ENCODE results near the gene MAOB.

The MAOB gene

GRCh38 chrX:43785930-43786591 is 96.2 kb downstream of the MAOB start:
- H3K9me3 ChIP-seq (ENCODE audit: control insufficient read depth, insufficient read depth, low read length), result no peaks in the 10 kb centered on the region
- DNase-seq (ENCODE audit: low read depth, low spot score), result no peak
- no peak overlapping the region for H3K4me3 ChIP-seq (ENCODE audit: low read length)
- H3K4me1 ChIP-seq (ENCODE audit: control insufficient read depth, insufficient read depth, low read length), result no peaks in the 10 kb centered on the region
- no peak overlapping the region for H3K27ac ChIP-seq (ENCODE audit: low read length)
- H3K27me3 ChIP-seq (ENCODE audit: control insufficient read depth, insufficient read depth, low read length), result no peaks in the 10 kb centered on the region
- no CpG with 5 or more reads among the region's 5 CpGs for WGBS (ENCODE audit: insufficient coverage, insufficient read length)
- H3K36me3 ChIP-seq (ENCODE audit: control insufficient read depth, insufficient read depth, low read length), result no peaks in the 10 kb centered on the region

DNA sequence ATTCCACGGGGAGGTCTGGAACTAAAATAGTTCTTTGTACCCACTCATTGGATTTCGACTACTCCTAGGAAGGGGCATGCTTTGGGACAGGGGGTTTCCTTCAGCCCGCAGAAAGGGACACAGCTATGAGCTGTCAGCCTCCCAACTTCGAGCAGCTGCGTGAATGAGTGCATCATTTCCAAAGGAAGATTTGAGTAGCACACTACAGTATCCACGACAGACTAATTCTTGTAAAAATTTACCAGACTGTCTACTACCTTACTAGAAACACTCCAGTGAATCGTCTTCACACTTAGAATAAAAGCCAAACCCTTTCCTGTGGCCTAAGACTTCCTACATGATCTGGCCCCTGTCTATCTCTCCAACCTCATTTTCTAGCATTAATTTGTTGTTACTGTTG is 124.2 kb downstream of the MAOB start:
- no peaks in the 10 kb centered on the region for H3K27me3 ChIP-seq (ENCODE audit: control insufficient read depth, insufficient read depth, low read length)
- DNase-seq (ENCODE audit: low read depth, low spot score), result no peak
- no peak overlapping the region for H3K4me3 ChIP-seq (ENCODE audit: low read length)
- H3K27ac ChIP-seq (ENCODE audit: low read length), result no peak overlapping the region
- no peaks in the 10 kb centered on the region for H3K36me3 ChIP-seq (ENCODE audit: control insufficient read depth, insufficient read depth, low read length)
- WGBS (ENCODE audit: insufficient coverage, insufficient read length), result no CpG with 5 or more reads among the region's 7 CpGs
- H3K4me1 ChIP-seq (ENCODE audit: control insufficient read depth, insufficient read depth, low read length), result no peaks in the 10 kb centered on the region
- no peaks in the 10 kb centered on the region for H3K9me3 ChIP-seq (ENCODE audit: control insufficient read depth, insufficient read depth, low read length)

DNA sequence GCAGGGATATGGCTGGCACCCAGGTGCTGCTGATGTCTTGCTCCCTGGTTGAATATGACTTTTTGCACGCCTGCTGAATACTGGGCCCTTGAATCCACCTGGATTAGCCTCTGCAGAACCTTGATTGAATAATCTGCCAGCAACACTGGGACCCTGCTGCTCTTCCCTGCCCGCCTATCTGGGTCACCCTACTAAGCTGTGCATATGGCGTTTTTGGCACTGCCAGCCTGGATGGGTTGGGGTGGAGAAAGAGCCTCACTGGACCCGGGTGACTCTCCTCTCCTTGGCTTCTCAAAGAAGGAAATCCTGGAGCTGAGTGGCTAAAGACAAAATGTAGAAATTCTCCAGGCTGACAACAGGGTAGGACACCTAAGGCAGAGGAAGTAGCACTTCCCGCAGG is 126.2 kb downstream of the MAOB start:
- WGBS (ENCODE audit: insufficient coverage, insufficient read length), result no CpG with 5 or more reads among the region's 5 CpGs
- Histone ChIP-seq H3K36me3 (ENCODE audit: control insufficient read depth, insufficient read depth, low read length) (no peaks in the 10 kb centered on the region), H3K27ac (ENCODE audit: low read length) (no peak overlapping the region), H3K27me3 (ENCODE audit: control insufficient read depth, insufficient read depth, low read length) (no peaks in the 10 kb centered on the region), H3K9me3 (ENCODE audit: control insufficient read depth, insufficient read depth, low read length) (no peaks in the 10 kb centered on the region), H3K4me1 (ENCODE audit: control insufficient read depth, insufficient read depth, low read length) (no peaks in the 10 kb centered on the region), H3K4me3 (ENCODE audit: low read length) (no peak overlapping the region)
- DNase-seq (ENCODE audit: low read depth, low spot score), result no peak

DNA sequence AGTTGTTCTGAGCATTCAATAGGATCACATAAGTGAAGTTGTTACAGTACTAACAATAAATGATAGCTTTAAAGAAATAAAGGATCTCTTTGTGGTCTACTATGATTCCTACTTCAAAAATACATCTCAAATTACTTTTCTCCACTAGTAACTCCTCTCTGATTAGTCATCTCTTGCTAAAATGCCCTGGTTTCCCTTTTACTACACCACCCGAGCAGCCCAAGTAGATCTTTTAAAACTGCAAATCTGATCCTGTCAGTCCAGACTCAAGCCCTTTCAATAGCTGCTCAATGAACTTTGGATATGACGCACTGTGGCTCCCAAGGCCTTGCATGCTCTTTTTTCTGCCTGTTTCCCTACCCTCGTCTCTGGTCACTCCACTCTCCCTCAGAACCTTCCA is 128.6 kb downstream of the MAOB start:
- DNase-seq (ENCODE audit: low read depth, low spot score), result no peak
- Histone ChIP-seq H3K36me3 (ENCODE audit: control insufficient read depth, insufficient read depth, low read length) (no peaks in the 10 kb centered on the region), H3K27ac (ENCODE audit: low read length) (no peak overlapping the region), H3K4me3 (ENCODE audit: low read length) (no peak overlapping the region), H3K9me3 (ENCODE audit: control insufficient read depth, insufficient read depth, low read length) (no peaks in the 10 kb centered on the region), H3K4me1 (ENCODE audit: control insufficient read depth, insufficient read depth, low read length) (no peaks in the 10 kb centered on the region), H3K27me3 (ENCODE audit: control insufficient read depth, insufficient read depth, low read length) (no peaks in the 10 kb centered on the region)
- WGBS (ENCODE audit: insufficient coverage, insufficient read length), result no CpG with 5 or more reads among the region's 3 CpGs

GRCh38 chrX:43750248-43750676 is 132.0 kb downstream of the MAOB start:
- Histone ChIP-seq H3K9me3 (ENCODE audit: control insufficient read depth, insufficient read depth, low read length) (no peaks in the 10 kb centered on the region), H3K4me3 (ENCODE audit: low read length) (no peak overlapping the region), H3K4me1 (ENCODE audit: control insufficient read depth, insufficient read depth, low read length) (no peaks in the 10 kb centered on the region), H3K36me3 (ENCODE audit: control insufficient read depth, insufficient read depth, low read length) (no peaks in the 10 kb centered on the region), H3K27ac (ENCODE audit: low read length) (no peak overlapping the region), H3K27me3 (ENCODE audit: control insufficient read depth, insufficient read depth, low read length) (no peaks in the 10 kb centered on the region)
- no peak for DNase-seq (ENCODE audit: low read depth, low spot score)
- WGBS (ENCODE audit: insufficient coverage, insufficient read length), result no CpG with 5 or more reads among the region's 6 CpGs

GRCh38 chrX:43747476-43747875 is 134.8 kb downstream of the MAOB start:
- DNase-seq (ENCODE audit: low read depth, low spot score), result no peak
- Histone ChIP-seq H3K4me1 (ENCODE audit: control insufficient read depth, insufficient read depth, low read length) (no peaks in the 10 kb centered on the region), H3K27ac (ENCODE audit: low read length) (no peak overlapping the region), H3K4me3 (ENCODE audit: low read length) (no peak overlapping the region), H3K27me3 (ENCODE audit: control insufficient read depth, insufficient read depth, low read length) (no peaks in the 10 kb centered on the region), H3K9me3 (ENCODE audit: control insufficient read depth, insufficient read depth, low read length) (no peaks in the 10 kb centered on the region), H3K36me3 (ENCODE audit: control insufficient read depth, insufficient read depth, low read length) (no peaks in the 10 kb centered on the region)
- WGBS (ENCODE audit: insufficient coverage, insufficient read length), result no CpG with 5 or more reads among the region's 2 CpGs

DNA sequence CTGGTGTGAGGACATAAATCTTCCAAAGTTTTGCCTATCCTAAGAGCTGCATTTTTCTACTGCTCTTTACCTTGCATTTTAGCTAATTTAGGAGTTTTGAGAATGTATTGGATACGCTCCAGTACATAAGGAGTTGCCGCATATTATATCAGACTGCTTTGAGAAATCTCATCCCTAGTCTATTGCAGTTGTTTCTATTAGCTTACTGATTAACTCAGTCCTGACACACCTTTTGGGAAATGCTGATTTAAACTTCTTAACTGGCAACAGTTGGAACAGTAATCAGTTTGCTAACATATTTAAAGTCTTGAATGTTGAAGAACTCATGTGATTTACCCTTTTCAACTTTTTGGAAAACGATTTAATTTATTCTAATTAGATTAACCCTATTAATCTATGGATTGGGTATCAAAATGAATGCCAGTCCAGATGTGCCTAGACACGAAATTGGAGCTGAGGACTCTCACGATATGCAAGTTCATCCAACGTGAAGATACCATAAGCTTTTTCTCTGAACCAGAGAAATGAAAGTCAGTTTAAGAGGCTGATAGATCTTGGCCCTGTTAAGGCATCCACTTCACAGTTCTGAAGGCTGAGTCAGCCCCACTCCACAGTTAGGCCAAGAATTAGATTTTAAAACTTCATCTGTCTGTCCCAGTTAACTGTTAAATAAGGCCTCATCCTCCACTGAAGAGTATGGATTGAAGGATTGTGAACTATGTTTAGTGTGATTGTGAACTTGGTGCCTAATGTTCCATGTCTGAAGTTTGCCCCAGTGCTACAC is 136.1 kb downstream of the MAOB start:
- Histone ChIP-seq H3K4me3 (ENCODE audit: low read length) (no peak overlapping the region), H3K27me3 (ENCODE audit: control insufficient read depth, insufficient read depth, low read length) (no peaks in the 10 kb centered on the region), H3K27ac (ENCODE audit: low read length) (no peak overlapping the region), H3K4me1 (ENCODE audit: control insufficient read depth, insufficient read depth, low read length) (no peaks in the 10 kb centered on the region), H3K36me3 (ENCODE audit: control insufficient read depth, insufficient read depth, low read length) (no peaks in the 10 kb centered on the region), H3K9me3 (ENCODE audit: control insufficient read depth, insufficient read depth, low read length) (no peaks in the 10 kb centered on the region)
- DNase-seq (ENCODE audit: low read depth, low spot score), result no peak
- WGBS (ENCODE audit: insufficient coverage, insufficient read length), result no CpG with 5 or more reads among the region's 6 CpGs

DNA sequence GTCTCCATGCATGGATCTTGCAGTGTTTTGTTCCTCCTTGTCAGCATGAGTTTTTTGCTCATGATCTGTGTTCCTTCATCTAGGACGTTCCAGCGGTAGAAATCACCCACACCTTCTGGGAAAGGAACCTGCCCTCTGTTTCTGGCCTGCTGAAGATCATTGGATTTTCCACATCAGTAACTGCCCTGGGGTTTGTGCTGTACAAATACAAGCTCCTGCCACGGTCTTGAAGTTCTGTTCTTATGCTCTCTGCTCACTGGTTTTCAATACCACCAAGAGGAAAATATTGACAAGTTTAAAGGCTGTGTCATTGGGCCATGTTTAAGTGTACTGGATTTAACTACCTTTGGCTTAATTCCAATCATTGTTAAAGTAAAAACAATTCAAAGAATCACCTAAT is 138.0 kb downstream of the MAOB start:
- Histone ChIP-seq H3K4me3 (ENCODE audit: low read length) (no peak overlapping the region), H3K36me3 (ENCODE audit: control insufficient read depth, insufficient read depth, low read length) (no peaks in the 10 kb centered on the region), H3K27ac (ENCODE audit: low read length) (no peak overlapping the region), H3K27me3 (ENCODE audit: control insufficient read depth, insufficient read depth, low read length) (no peaks in the 10 kb centered on the region), H3K4me1 (ENCODE audit: control insufficient read depth, insufficient read depth, low read length) (no peaks in the 10 kb centered on the region), H3K9me3 (ENCODE audit: control insufficient read depth, insufficient read depth, low read length) (no peaks in the 10 kb centered on the region)
- no CpG with 5 or more reads among the region's 3 CpGs for WGBS (ENCODE audit: insufficient coverage, insufficient read length)
- no peak for DNase-seq (ENCODE audit: low read depth, low spot score)

GRCh38 chrX:43743100-43743822 is 139.0 kb downstream of the MAOB start:
- WGBS (ENCODE audit: insufficient coverage, insufficient read length), result no CpG with 5 or more reads among the region's 5 CpGs

GRCh38 chrX:43741843-43742573 is 140.2 kb downstream of the MAOB start:
- Histone ChIP-seq H3K27me3 (ENCODE audit: control insufficient read depth, insufficient read depth, low read length) (no peaks in the 10 kb centered on the region), H3K4me1 (ENCODE audit: control insufficient read depth, insufficient read depth, low read length) (no peaks in the 10 kb centered on the region), H3K36me3 (ENCODE audit: control insufficient read depth, insufficient read depth, low read length) (no peaks in the 10 kb centered on the region), H3K9me3 (ENCODE audit: control insufficient read depth, insufficient read depth, low read length) (no peaks in the 10 kb centered on the region), H3K27ac (ENCODE audit: low read length) (no peak overlapping the region), H3K4me3 (ENCODE audit: low read length) (no peak overlapping the region)
- no CpG with 5 or more reads among the region's 7 CpGs for WGBS (ENCODE audit: insufficient coverage, insufficient read length)
- no peak for DNase-seq (ENCODE audit: low read depth, low spot score)

More at GRCh38 chrX:43743100-43743822, 139.0 kb downstream of the MAOB start:
- no peaks in the 10 kb centered on the region for H3K4me1 ChIP-seq (ENCODE audit: control insufficient read depth, insufficient read depth, low read length)
- H3K9me3 ChIP-seq (ENCODE audit: control insufficient read depth, insufficient read depth, low read length), result no peaks in the 10 kb centered on the region
- no peak for DNase-seq (ENCODE audit: low read depth, low spot score)
- H3K27ac ChIP-seq (ENCODE audit: low read length), result no peak overlapping the region
- no peaks in the 10 kb centered on the region for H3K27me3 ChIP-seq (ENCODE audit: control insufficient read depth, insufficient read depth, low read length)
- H3K4me3 ChIP-seq (ENCODE audit: low read length), result no peak overlapping the region
- H3K36me3 ChIP-seq (ENCODE audit: control insufficient read depth, insufficient read depth, low read length), result no peaks in the 10 kb centered on the region

Measured in iPS DF 6.9 (cell line).